Measurements from ENCODE around the gene SLC45A2. TPM values are rescaled to one million over a fixed set of nuclear protein-coding genes. Genes with fewer than 3 reads are reported as not detected.

SLC45A2 gene
- total and polyA plus RNA-seq, 2 of the 8 experiments (the other 6 are each of a cell fraction or from before 2014, with no cell fraction given): 0.09 TPM; not detected in 1

DNA sequence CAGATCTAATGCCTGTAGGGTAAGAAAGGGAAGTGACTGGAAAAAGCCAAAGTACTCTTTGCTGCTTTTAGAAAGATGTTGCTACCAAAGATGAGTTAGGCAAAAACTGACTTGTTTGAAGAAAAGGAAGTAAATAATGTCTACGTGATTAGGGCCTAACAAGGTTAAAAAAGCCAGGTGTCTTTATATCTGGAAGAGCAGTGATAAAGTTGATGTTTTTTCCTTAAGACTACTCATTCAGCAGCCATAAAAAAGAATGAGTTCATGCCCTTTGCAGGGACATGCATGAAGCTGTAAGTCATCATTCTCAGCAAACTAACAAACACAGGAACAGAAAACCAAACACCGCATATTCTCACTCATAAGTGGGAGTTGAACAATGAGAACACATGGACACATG lies 36.8 kb upstream of the SLC45A2 start (continued):
- TF ChIP-seq, protein P1, sequence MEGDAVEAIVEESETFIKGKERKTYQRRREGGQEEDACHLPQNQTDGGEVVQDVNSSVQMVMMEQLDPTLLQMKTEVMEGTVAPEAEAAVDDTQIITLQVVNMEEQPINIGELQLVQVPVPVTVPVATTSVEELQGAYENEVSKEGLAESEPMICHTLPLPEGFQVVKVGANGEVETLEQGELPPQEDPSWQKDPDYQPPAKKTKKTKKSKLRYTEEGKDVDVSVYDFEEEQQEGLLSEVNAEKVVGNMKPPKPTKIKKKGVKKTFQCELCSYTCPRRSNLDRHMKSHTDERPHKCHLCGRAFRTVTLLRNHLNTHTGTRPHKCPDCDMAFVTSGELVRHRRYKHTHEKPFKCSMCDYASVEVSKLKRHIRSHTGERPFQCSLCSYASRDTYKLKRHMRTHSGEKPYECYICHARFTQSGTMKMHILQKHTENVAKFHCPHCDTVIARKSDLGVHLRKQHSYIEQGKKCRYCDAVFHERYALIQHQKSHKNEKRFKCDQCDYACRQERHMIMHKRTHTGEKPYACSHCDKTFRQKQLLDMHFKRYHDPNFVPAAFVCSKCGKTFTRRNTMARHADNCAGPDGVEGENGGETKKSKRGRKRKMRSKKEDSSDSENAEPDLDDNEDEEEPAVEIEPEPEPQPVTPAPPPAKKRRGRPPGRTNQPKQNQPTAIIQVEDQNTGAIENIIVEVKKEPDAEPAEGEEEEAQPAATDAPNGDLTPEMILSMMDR (IDR thresholded peaks at IDR 0.05; ENCODE audit: control extremely low read depth in 1 of 3, insufficient read depth in 1 of 3, low read depth in 1 of 3, low read length in 3 of 3): no peak
- TF ChIP-seq TCF12 (IDR thresholded peaks at IDR 0.05; ENCODE audit: low read depth, low read length): no peak
